Ishikawa (cell line): ENCODE data around the gene PMIS2.

ENCODE experiments used
- CREB1 ChIP-seq: IDR thresholded peaks from 2 replicates; pipeline ENCODE4 v1.6.1; 2012; ENCODE audit warnings: low read depth
- FOXM1 ChIP-seq: IDR thresholded peaks from 2 replicates; pipeline ENCODE4 v1.6.1; 2012; ENCODE audit warnings: low read depth, borderline replicate concordance
- RAD21 ChIP-seq: IDR thresholded peaks from 2 replicates; pipeline ENCODE4 v1.6.1; 2012; ENCODE audit warnings: low read depth
- TAF1 ChIP-seq: IDR thresholded peaks from 2 replicates; pipeline ENCODE4 v1.6.1; 2012; ENCODE audit warnings: low read depth, mild to moderate bottlenecking
- TF ChIP-seq, protein P1 (sequence below): IDR thresholded peaks from 2 replicates; pipeline ENCODE4 v1.6.1; 2012; ENCODE audit warnings: low read depth, mild to moderate bottlenecking
- TF ChIP-seq, protein P2 (sequence below): IDR thresholded peaks from 2 replicates; pipeline ENCODE4 v1.6.1; 2012

DNA sequence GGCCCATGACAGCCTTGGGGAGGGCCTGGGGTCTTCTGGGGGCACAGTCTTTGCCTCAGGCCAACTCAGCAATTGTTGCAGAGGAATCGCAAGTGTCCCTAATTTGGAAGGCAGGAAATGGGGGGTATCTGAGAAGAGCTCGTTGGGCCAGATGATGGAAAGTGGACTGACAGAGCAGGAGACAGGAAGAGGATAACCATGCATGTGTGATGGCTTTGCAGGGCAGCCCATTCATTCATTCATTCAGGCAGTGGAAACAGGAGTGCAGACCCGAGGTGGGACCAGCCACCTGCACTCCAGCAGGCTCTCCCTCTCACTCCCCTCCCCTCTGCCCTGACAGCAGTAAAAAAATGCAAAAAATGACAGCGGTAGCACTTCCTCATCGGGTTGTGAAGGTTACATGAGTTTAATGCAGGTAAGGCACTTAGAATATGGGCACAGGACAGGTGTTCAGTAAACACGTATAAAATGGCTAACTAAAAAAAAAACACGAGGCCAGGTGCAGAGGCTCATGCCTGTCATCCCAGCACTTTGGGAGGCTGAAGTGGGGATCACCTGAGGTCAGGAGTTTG, 45.5 kb upstream of the PMIS2 start:
- TF ChIP-seq RAD21 (no peak), TAF1 (no peak), CREB1 (no peak), FOXM1 (no peak)
- TF ChIP-seq, protein P1, sequence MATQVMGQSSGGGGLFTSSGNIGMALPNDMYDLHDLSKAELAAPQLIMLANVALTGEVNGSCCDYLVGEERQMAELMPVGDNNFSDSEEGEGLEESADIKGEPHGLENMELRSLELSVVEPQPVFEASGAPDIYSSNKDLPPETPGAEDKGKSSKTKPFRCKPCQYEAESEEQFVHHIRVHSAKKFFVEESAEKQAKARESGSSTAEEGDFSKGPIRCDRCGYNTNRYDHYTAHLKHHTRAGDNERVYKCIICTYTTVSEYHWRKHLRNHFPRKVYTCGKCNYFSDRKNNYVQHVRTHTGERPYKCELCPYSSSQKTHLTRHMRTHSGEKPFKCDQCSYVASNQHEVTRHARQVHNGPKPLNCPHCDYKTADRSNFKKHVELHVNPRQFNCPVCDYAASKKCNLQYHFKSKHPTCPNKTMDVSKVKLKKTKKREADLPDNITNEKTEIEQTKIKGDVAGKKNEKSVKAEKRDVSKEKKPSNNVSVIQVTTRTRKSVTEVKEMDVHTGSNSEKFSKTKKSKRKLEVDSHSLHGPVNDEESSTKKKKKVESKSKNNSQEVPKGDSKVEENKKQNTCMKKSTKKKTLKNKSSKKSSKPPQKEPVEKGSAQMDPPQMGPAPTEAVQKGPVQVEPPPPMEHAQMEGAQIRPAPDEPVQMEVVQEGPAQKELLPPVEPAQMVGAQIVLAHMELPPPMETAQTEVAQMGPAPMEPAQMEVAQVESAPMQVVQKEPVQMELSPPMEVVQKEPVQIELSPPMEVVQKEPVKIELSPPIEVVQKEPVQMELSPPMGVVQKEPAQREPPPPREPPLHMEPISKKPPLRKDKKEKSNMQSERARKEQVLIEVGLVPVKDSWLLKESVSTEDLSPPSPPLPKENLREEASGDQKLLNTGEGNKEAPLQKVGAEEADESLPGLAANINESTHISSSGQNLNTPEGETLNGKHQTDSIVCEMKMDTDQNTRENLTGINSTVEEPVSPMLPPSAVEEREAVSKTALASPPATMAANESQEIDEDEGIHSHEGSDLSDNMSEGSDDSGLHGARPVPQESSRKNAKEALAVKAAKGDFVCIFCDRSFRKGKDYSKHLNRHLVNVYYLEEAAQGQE, result no peak
- TF ChIP-seq, protein P2, sequence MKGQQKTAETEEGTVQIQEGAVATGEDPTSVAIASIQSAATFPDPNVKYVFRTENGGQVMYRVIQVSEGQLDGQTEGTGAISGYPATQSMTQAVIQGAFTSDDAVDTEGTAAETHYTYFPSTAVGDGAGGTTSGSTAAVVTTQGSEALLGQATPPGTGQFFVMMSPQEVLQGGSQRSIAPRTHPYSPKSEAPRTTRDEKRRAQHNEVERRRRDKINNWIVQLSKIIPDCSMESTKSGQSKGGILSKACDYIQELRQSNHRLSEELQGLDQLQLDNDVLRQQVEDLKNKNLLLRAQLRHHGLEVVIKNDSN, result no peak
